SJSA1 (cell line): Measurements from ENCODE around the gene RASA2. TPM values are rescaled to one million over a fixed set of nuclear protein-coding genes. Genes with fewer than 3 reads are reported as not detected.

Source experiments
- DNase-seq, 2 experiments: peaks; one replicate each; pipeline ENCODE4 v3.0.0-alpha.2; 2015 to 2020; ENCODE audit warnings: low spot score in 2 of 2, low read depth in 1 of 2
- H3K27ac ChIP-seq: fragments of 250-450 bp; sonication (Bioruptor Pico); 2 replicates; pipeline ENCODE4 v1.5.1; 2020; ENCODE audit warnings: mild to moderate bottlenecking, moderate library complexity
- H3K27me3 ChIP-seq: fragments of 250-450 bp; sonication (Bioruptor Pico); replicated peaks from 2 replicates; pipeline ENCODE4 v1.5.1; 2020; ENCODE audit warnings: mild to moderate bottlenecking, moderate library complexity
- H3K36me3 ChIP-seq: fragments of 250-450 bp; sonication (Bioruptor Pico); 2 replicates; pipeline ENCODE4 v1.5.1; 2020; ENCODE audit warnings: mild to moderate bottlenecking
- H3K4me1 ChIP-seq: fragments of 250-450 bp; sonication (Bioruptor Pico); replicated peaks from 2 replicates; pipeline ENCODE4 v1.6.1; 2021; ENCODE audit warnings: mild to moderate bottlenecking
- H3K4me3 ChIP-seq: fragments of 250-450 bp; sonication (Bioruptor Pico); 2 replicates; pipeline ENCODE4 v1.5.1; 2020; ENCODE audit warnings: mild to moderate bottlenecking
- H3K9me3 ChIP-seq: fragments of 250-450 bp; sonication (Bioruptor Pico); replicated peaks from 2 replicates; pipeline ENCODE4 v1.5.1; 2020; ENCODE audit warnings: mild to moderate bottlenecking
- total RNA-seq: library from RNA; depleted of rRNA; stranded (reverse); fragments of >200 nt; shearing (Covaris generic); gene quantifications from 2 replicates; pipeline ENCODE4 v1.2.3, GENCODE V29; 2014

RASA2 gene
- total RNA-seq, 1 experiment from 2014 or later = 16.3 TPM

DNA sequence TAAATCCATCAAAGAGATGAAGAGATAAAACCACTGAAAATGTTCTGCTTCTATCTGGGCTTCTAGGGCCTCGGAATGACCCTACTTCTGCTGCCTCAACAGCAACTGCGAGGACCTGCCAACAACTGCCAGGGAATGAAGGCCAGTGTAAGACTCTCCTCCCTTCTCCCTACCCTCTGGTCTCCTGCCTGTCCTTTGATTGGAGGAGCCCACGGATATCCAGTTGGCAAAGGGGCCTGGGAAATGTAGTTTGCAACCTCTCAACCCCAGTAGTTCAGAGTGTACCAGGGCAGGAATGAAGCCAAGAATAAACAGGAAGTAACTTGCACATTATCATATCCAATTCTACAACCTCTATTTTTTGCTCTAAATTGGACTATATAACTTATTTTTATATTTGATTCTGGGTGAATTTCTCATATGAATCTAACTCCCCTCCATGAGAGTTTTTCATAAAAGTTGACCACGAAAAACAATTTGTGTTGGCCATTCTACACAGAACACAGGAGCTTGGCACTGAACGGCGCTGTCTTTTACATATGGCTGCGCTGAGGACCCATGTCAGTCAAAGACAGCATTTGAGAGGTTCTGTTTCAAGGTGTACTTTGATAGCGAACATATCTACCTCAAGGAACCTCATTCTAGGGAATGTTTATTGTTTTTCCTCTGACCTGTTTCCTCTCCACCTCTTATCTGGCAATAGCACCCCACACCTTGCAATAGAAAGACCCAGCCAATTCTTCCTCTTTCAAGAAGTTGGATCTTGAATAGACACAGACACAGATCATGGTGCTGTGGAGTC is 160.1 kb downstream of the RASA2 start:
- Histone ChIP-seq H3K4me3 (no peak overlapping the region), H3K4me1 (no peaks in the 10 kb centered on the region), H3K36me3 (no peaks in the 10 kb centered on the region), H3K27me3 (no peaks in the 10 kb centered on the region), H3K27ac (no peak overlapping the region), H3K9me3 (no peaks in the 10 kb centered on the region)
- DNase-seq = peak in 1 of 2 experiments; percentile 27

GRCh38 chr3:141647562-141647915 is 160.7 kb downstream of the RASA2 start:
- no peaks in the 10 kb centered on the region for H3K4me1 ChIP-seq
- H3K27me3 ChIP-seq = no peaks in the 10 kb centered on the region
- no peaks in the 10 kb centered on the region for H3K36me3 ChIP-seq
- no peak overlapping the region for H3K4me3 ChIP-seq
- H3K27ac ChIP-seq = no peak overlapping the region
- H3K9me3 ChIP-seq = no peaks in the 10 kb centered on the region
- DNase-seq = no peak

- H3K9me3 ChIP-seq = no peaks in the 10 kb centered on the region
- no peaks in the 10 kb centered on the region for H3K36me3 ChIP-seq
- no peak overlapping the region for H3K4me3 ChIP-seq
- DNase-seq = no peak
- no peaks in the 10 kb centered on the region for H3K4me1 ChIP-seq
- H3K27ac ChIP-seq = no peak overlapping the region
- H3K27me3 ChIP-seq = no peaks in the 10 kb centered on the region
Observed at GRCh38 chr3:141648055-141648910, 161.5 kb downstream of the RASA2 start.

GRCh38 chr3:141649871-141650270 is 163.0 kb downstream of the RASA2 start:
- no peak for DNase-seq
- Histone ChIP-seq H3K27ac (no peak overlapping the region), H3K27me3 (no peaks in the 10 kb centered on the region), H3K4me3 (no peak overlapping the region), H3K9me3 (no peaks in the 10 kb centered on the region), H3K4me1 (no peaks in the 10 kb centered on the region), H3K36me3 (no peaks in the 10 kb centered on the region)

- H3K27me3 ChIP-seq = no peaks in the 10 kb centered on the region
- H3K27ac ChIP-seq = no peak overlapping the region
- no peaks in the 10 kb centered on the region for H3K9me3 ChIP-seq
- peaks cover 4% of the 10 kb centered on the region for H3K4me1 ChIP-seq
- no peak for DNase-seq
- no peak overlapping the region for H3K4me3 ChIP-seq
- no peaks in the 10 kb centered on the region; the same call in 1 of the 2 replicates for H3K36me3 ChIP-seq
Observed at GRCh38 chr3:141650783-141651182, 164.0 kb downstream of the RASA2 start.

DNA sequence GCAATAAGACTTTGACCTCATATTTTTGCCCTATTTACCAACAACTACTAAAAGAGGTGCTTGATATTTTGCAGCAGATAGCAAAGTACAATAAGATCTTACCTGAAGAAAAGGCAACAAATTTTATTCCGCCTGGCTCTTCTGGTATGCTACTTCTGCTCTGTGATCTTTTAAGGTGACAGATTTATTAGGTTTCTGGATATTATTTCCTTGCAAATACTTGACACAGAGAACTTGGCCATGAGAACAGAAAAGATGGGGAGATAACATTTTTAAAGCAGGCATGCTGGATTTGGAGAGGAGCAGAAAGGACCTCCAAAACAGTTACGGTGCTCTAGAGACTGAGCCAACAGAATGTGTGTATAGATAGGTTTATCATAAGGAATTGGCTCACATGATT is 164.6 kb downstream of the RASA2 start:
- no peak for DNase-seq

GRCh38 chr3:141652349-141652748 is 165.5 kb downstream of the RASA2 start:
- H3K27me3 ChIP-seq = no peaks in the 10 kb centered on the region
- no peak overlapping the region for H3K27ac ChIP-seq
- H3K4me3 ChIP-seq = no peak overlapping the region

More for the DNA sequence above, 164.6 kb downstream of the RASA2 start:
- Histone ChIP-seq H3K4me3 (no peak overlapping the region), H3K9me3 (no peaks in the 10 kb centered on the region), H3K36me3 (no peaks in the 10 kb centered on the region; the same call in 1 of the 2 replicates), H3K27me3 (no peaks in the 10 kb centered on the region), H3K27ac (no peak overlapping the region), H3K4me1 (peaks cover 10% of the 10 kb centered on the region)

GRCh38 chr3:141653847-141654246 is 167.0 kb downstream of the RASA2 start:
- H3K36me3 ChIP-seq = no peaks in the 10 kb centered on the region; the same call in 1 of the 2 replicates
- no peak overlapping the region for H3K27ac ChIP-seq
- H3K27me3 ChIP-seq = no peaks in the 10 kb centered on the region
- peaks cover 35% of the 10 kb centered on the region for H3K4me1 ChIP-seq
- H3K4me3 ChIP-seq = no peak overlapping the region
- no peak for DNase-seq
- H3K9me3 ChIP-seq = peaks cover 6% of the 10 kb centered on the region

More at GRCh38 chr3:141652349-141652748, 165.5 kb downstream of the RASA2 start:
- H3K4me1 ChIP-seq = peaks cover 20% of the 10 kb centered on the region
- no peaks in the 10 kb centered on the region; the same call in 1 of the 2 replicates for H3K36me3 ChIP-seq
- DNase-seq = no peak
- H3K9me3 ChIP-seq = peaks cover under 1% of the 10 kb centered on the region

- DNase-seq = no peak
- Histone ChIP-seq H3K36me3 (no peaks in the 10 kb centered on the region; the same call in 1 of the 2 replicates), H3K9me3 (peaks cover 6% of the 10 kb centered on the region), H3K4me3 (no peak overlapping the region), H3K27me3 (no peaks in the 10 kb centered on the region), H3K4me1 (peaks cover 52% of the 10 kb centered on the region), H3K27ac (no peak overlapping the region)
Observed at GRCh38 chr3:141655801-141656200, 169.0 kb downstream of the RASA2 start.

GRCh38 chr3:141656771-141657170 is 169.9 kb downstream of the RASA2 start:
- no peak overlapping the region for H3K4me3 ChIP-seq
- peak overlapping the region; percentile 17 for H3K27ac ChIP-seq
- DNase-seq = peak; percentile 59 to 66

GRCh38 chr3:141657516-141657915 is 170.7 kb downstream of the RASA2 start:
- Histone ChIP-seq H3K4me3 (no peak overlapping the region), H3K9me3 (peaks cover 6% of the 10 kb centered on the region), H3K27me3 (no peaks in the 10 kb centered on the region), H3K27ac (no peak overlapping the region), H3K4me1 (peaks cover 63% of the 10 kb centered on the region), H3K36me3 (no peaks in the 10 kb centered on the region; the same call in 1 of the 2 replicates)
- no peak for DNase-seq

More at GRCh38 chr3:141656771-141657170, 169.9 kb downstream of the RASA2 start:
- no peaks in the 10 kb centered on the region for H3K27me3 ChIP-seq
- H3K36me3 ChIP-seq = no peaks in the 10 kb centered on the region; the same call in 1 of the 2 replicates
- peaks cover 6% of the 10 kb centered on the region for H3K9me3 ChIP-seq
- peaks cover 62% of the 10 kb centered on the region for H3K4me1 ChIP-seq

DNA sequence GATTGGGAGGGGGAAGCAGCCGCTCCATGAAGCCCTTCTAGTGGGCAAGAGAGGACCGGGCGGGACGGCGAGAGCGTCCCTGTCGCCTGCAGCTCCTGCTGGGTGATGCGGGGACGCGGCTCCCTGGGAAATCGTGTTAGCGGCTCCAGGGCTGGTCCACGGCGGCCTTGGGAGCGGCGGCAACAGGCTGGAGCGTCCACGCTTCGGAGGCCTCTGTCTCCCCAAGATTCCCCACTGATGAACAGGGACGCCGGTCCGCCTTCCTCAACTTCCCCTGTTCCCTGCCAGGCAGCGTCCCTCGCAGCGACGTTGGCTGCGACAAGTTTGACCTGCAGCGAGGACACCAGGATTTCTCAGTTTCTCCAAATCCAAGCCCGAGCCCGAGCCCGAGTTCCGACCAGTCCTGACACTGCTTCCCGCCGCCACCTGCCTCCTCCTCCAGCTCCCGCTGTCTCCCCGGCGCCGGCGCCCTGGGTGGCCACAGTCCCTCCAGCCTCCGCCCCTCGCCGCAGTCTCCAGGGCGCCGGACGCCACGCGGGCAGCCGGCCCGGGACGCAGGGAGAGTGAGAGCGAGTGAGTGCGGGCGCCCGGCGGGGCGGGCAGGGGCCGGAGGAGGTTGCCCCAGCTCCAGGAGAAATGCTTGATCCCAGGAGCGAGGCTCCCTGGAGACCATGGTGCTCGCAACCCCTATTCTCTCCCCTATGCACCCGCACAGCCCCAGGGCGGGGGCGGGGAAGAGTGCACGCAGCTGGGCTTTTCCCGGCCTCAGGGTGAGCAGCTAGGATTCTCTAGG is 173.2 kb downstream of the RASA2 start:
- peak overlapping the region; percentile 47 for H3K4me3 ChIP-seq
- no peaks in the 10 kb centered on the region for H3K27me3 ChIP-seq
- H3K27ac ChIP-seq = peak overlapping the region; percentile 74
- no peaks in the 10 kb centered on the region; the same call in 1 of the 2 replicates for H3K36me3 ChIP-seq
- DNase-seq = peak; percentile 89 to 92
- peaks cover 6% of the 10 kb centered on the region for H3K9me3 ChIP-seq
- peaks cover 74% of the 10 kb centered on the region for H3K4me1 ChIP-seq

DNA sequence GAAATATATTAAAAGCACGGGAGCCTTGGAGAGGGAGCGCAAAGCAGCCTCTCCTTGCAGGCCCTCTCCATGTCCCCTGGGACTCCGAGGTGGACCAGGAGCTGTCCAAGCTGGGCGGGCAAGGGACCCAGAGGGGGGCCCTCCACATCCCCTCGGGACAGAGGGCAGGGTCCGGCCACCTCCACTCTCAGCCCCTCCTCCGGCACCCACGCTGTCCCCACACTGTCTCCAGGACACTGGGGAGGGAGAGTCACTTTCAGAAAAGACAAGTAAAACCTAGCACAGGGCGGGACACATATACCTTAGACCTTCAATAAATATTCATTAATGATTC is 173.8 kb downstream of the RASA2 start:
- Histone ChIP-seq H3K27me3 (no peaks in the 10 kb centered on the region), H3K36me3 (no peaks in the 10 kb centered on the region; the same call in 1 of the 2 replicates), H3K9me3 (peaks cover 6% of the 10 kb centered on the region), H3K27ac (peak overlapping the region; percentile 74), H3K4me3 (peak overlapping the region; percentile 47), H3K4me1 (peaks cover 72% of the 10 kb centered on the region)
- DNase-seq = no peak
